GM23338 (cell line): ENCODE data around the gene ANKRD55. TPM values are rescaled to one million over a fixed set of nuclear protein-coding genes. Genes with fewer than 3 reads are reported as not detected.
"Not testable (repeated sequence)": the region's sequence is repeated elsewhere in the genome, so short reads cannot be mapped to it uniquely, and the experiment has no call there.

Source experiments
- ATAC-seq: fragments of 200-7000 bp; cut with Tn5 transposase; 3 replicates; pipeline ENCODE4 v1.9.1; 2020
- DNase-seq: peaks from one replicate; pipeline ENCODE4 v3.0.0-alpha.2; 2015; ENCODE audit warnings: low spot score
- H2AFZ ChIP-seq: fragments of 200-600 bp; sonication (generic); 2 replicates; pipeline ENCODE4 v1.8.0; 2016; ENCODE audit warnings: antibody characterized with exemption, mild to moderate bottlenecking, moderate library complexity
- H3F3A ChIP-seq: fragments of 200-600 bp; sonication (generic); replicated peaks from 2 replicates; pipeline ENCODE4 v1.8.0; 2017; ENCODE audit warnings: antibody characterized with exemption, mixed run types, low read depth
- H3K27ac ChIP-seq: fragments of 200-600 bp; sonication (generic); 2 replicates; pipeline ENCODE4 v1.6.1; 2016; ENCODE audit warnings: low read depth
- H3K27me3 ChIP-seq: fragments of 200-600 bp; sonication (generic); 2 replicates; pipeline ENCODE4 v1.8.0; 2016; ENCODE audit warnings: mild to moderate bottlenecking, mixed run types, moderate library complexity; ENCODE audit not compliant: insufficient read depth
- H3K36me3 ChIP-seq: fragments of 200-600 bp; sonication (generic); 2 replicates; pipeline ENCODE4 v1.8.0; 2016; ENCODE audit warnings: mild to moderate bottlenecking; ENCODE audit not compliant: insufficient read depth
- H3K4me1 ChIP-seq: fragments of 200-600 bp; sonication (generic); 2 replicates; pipeline ENCODE4 v1.8.0; 2016; ENCODE audit warnings: mild to moderate bottlenecking, moderate library complexity; ENCODE audit not compliant: insufficient read depth
- H3K4me2 ChIP-seq: fragments of 200-600 bp; sonication (generic); 2 replicates; pipeline ENCODE4 v1.7.1; 2017; ENCODE audit warnings: mixed run types
- H3K4me3 ChIP-seq: fragments of 200-600 bp; sonication (generic); 2 replicates; pipeline ENCODE4 v1.6.1; 2016; ENCODE audit warnings: mixed run types
- H3K79me2 ChIP-seq: fragments of 200-600 bp; sonication (generic); replicated peaks from 2 replicates; pipeline ENCODE4 v1.8.0; 2017; ENCODE audit warnings: mild to moderate bottlenecking; ENCODE audit not compliant: insufficient read depth
- H3K9me2 ChIP-seq: fragments of 200-600 bp; sonication (generic); 2 replicates; pipeline ENCODE4 v1.8.0; 2017; ENCODE audit not compliant: insufficient read depth
- H4K20me1 ChIP-seq: fragments of 200-600 bp; sonication (generic); replicated peaks from 2 replicates; pipeline ENCODE4 v1.8.0; 2017; ENCODE audit warnings: mild to moderate bottlenecking; ENCODE audit not compliant: insufficient read depth
- H3K27ac Mint-ChIP-seq: 2 replicates; pipeline ENCODE4 v1.8.0; 2020; ENCODE audit warnings: inconsistent platforms, mild to moderate bottlenecking, moderate library complexity, mixed read lengths
- H3K27me3 Mint-ChIP-seq: 3 replicates; pipeline ENCODE4 v1.8.0; 2022; ENCODE audit warnings: low read depth, mild to moderate bottlenecking, moderate library complexity, mixed read lengths, inconsistent platforms; ENCODE audit not compliant: insufficient read depth, poor library complexity
- H3K36me3 Mint-ChIP-seq: 3 replicates; pipeline ENCODE4 v1.8.0; 2021; ENCODE audit warnings: low read depth, mild to moderate bottlenecking, inconsistent platforms, moderate library complexity, mixed read lengths
- H3K4me1 Mint-ChIP-seq: 3 replicates; pipeline ENCODE4 v1.8.0; 2020; ENCODE audit warnings: mild to moderate bottlenecking, inconsistent platforms, mixed read lengths
- H3K4me3 Mint-ChIP-seq: 3 replicates; pipeline ENCODE4 v1.8.0; 2021; ENCODE audit warnings: moderate library complexity, mild to moderate bottlenecking, inconsistent platforms, mixed read lengths
- H3K9me3 Mint-ChIP-seq: 3 replicates; pipeline ENCODE4 v1.8.0; 2020; ENCODE audit warnings: moderate library complexity, mild to moderate bottlenecking, inconsistent platforms, mixed read lengths
- EZH2 ChIP-seq: fragments of 200-600 bp; sonication (generic); IDR thresholded peaks from one replicate; pipeline ENCODE4 v1.8.0; 2017; ENCODE audit warnings: antibody characterized with exemption, mild to moderate bottlenecking, low read depth; ENCODE audit not compliant: unreplicated experiment
- EZH2phosphoT487 ChIP-seq: fragments of 200-600 bp; sonication (generic); IDR thresholded peaks from one replicate; pipeline ENCODE4 v1.8.1; 2018; ENCODE audit warnings: antibody characterized with exemption; ENCODE audit not compliant: unreplicated experiment
- JUNB ChIP-seq: IDR thresholded peaks from one replicate; pipeline ENCODE4 v1.6.1; 2016; ENCODE audit warnings: antibody characterized with exemption; ENCODE audit not compliant: unreplicated experiment
- POLR2AphosphoS5 ChIP-seq: IDR thresholded peaks from 2 replicates; pipeline ENCODE4 v1.6.1; 2016; ENCODE audit warnings: antibody characterized with exemption, low read depth
- STAT1 ChIP-seq: IDR thresholded peaks from one replicate; pipeline ENCODE4 v1.6.1; 2016; ENCODE audit warnings: antibody characterized with exemption; ENCODE audit not compliant: unreplicated experiment
- ZNF114 ChIP-seq: fragments of 250-450 bp; sonication (Bioruptor Pico); IDR thresholded peaks from 2 replicates; pipeline ENCODE4 v1.5.0; 2020; ENCODE audit warnings: mild to moderate bottlenecking, moderate library complexity
- polyA plus RNA-seq: library from polyadenylated mRNA; unstranded; fragments of >200 nt; fragmentation: Nextera tagmentation; extraction: Ambion mirVana; gene quantifications from 2 replicates; pipeline ENCODE4 v1.2.1, GENCODE V29; 2016
- total RNA-seq: library from RNA; depleted of rRNA; stranded (reverse); fragments of >200 nt; shearing (Covaris generic); gene quantifications from 2 replicates; pipeline ENCODE4 v1.2.3, GENCODE V29; 2014
- TF ChIP-seq, protein P1 (sequence below), 2 experiments: fragments of 200-600 bp in 1 of 2; sonication (generic) in 1 of 2; conservative IDR thresholded peaks; 2 replicates each; pipeline versions ENCODE4 v1.5.1 to v1.6.1; 2016 to 2017; ENCODE audit warnings: antibody characterized with exemption in 2 of 2, low read depth in 2 of 2, mild to moderate bottlenecking in 2 of 2, moderate library complexity in 1 of 2
- TF ChIP-seq, protein P2 (sequence below): IDR thresholded peaks from 2 replicates; pipeline ENCODE4 v1.6.1; 2016; ENCODE audit warnings: antibody characterized with exemption
- TF ChIP-seq, protein P3 (sequence below): IDR thresholded peaks from one replicate; pipeline ENCODE4 v1.6.1; 2018; ENCODE audit warnings: antibody characterized with exemption; ENCODE audit not compliant: unreplicated experiment

ANKRD55 gene
- total and polyA plus RNA-seq, 2 experiments from 2014 or later, result not detected

DNA sequence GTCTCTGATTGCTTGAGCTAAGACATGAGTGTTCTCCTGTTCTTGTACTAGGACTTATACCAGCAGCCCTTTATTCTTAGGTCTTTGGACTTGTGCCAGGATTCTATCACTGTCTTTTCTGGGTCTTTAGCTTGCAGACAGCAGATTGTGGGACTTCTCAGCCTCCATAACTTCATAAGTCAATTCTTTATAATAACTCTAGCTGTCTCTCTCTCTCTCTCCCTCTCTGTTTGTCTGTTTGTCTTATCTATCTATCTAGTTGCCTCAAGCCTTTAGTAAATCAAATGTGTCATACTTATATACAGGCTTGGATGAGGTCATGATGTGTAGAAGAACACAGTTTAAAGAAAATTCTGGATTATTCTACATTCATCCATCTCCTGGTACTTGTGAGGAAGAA lies 11.5 kb upstream of the ANKRD55 start:
- peaks cover 30% of the 10 kb centered on the region for H3K9me3 Mint-ChIP-seq
- Histone ChIP-seq H2AFZ (no peak overlapping the region), H3K4me2 (no peak overlapping the region), H3K27ac (no peak overlapping the region), H3F3A (no peaks in the 10 kb centered on the region), H3K4me1 (no peaks in the 10 kb centered on the region), H3K9me2 (peaks cover 13% of the 10 kb centered on the region), H3K4me3 (no peak overlapping the region), H3K79me2 (no peaks in the 10 kb centered on the region), H3K27me3 (no peaks in the 10 kb centered on the region), H4K20me1 (no peaks in the 10 kb centered on the region), H3K36me3 (no peaks in the 10 kb centered on the region)
- H3K27me3 Mint-ChIP-seq, result no peaks in the 10 kb centered on the region
- TF ChIP-seq, protein P1, sequence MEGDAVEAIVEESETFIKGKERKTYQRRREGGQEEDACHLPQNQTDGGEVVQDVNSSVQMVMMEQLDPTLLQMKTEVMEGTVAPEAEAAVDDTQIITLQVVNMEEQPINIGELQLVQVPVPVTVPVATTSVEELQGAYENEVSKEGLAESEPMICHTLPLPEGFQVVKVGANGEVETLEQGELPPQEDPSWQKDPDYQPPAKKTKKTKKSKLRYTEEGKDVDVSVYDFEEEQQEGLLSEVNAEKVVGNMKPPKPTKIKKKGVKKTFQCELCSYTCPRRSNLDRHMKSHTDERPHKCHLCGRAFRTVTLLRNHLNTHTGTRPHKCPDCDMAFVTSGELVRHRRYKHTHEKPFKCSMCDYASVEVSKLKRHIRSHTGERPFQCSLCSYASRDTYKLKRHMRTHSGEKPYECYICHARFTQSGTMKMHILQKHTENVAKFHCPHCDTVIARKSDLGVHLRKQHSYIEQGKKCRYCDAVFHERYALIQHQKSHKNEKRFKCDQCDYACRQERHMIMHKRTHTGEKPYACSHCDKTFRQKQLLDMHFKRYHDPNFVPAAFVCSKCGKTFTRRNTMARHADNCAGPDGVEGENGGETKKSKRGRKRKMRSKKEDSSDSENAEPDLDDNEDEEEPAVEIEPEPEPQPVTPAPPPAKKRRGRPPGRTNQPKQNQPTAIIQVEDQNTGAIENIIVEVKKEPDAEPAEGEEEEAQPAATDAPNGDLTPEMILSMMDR (conservative IDR thresholded peaks at IDR 0.05; ENCODE audit: low read depth in 2 of 2), result no peak
- TF ChIP-seq JUNB (no peak), POLR2AphosphoS5 (no peak), STAT1 (no peak), ZNF114 (no peak), EZH2phosphoT487 (no peak), EZH2 (no peak)
- TF ChIP-seq, protein P2, sequence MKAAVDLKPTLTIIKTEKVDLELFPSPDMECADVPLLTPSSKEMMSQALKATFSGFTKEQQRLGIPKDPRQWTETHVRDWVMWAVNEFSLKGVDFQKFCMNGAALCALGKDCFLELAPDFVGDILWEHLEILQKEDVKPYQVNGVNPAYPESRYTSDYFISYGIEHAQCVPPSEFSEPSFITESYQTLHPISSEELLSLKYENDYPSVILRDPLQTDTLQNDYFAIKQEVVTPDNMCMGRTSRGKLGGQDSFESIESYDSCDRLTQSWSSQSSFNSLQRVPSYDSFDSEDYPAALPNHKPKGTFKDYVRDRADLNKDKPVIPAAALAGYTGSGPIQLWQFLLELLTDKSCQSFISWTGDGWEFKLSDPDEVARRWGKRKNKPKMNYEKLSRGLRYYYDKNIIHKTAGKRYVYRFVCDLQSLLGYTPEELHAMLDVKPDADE, result no peak
- TF ChIP-seq, protein P3, sequence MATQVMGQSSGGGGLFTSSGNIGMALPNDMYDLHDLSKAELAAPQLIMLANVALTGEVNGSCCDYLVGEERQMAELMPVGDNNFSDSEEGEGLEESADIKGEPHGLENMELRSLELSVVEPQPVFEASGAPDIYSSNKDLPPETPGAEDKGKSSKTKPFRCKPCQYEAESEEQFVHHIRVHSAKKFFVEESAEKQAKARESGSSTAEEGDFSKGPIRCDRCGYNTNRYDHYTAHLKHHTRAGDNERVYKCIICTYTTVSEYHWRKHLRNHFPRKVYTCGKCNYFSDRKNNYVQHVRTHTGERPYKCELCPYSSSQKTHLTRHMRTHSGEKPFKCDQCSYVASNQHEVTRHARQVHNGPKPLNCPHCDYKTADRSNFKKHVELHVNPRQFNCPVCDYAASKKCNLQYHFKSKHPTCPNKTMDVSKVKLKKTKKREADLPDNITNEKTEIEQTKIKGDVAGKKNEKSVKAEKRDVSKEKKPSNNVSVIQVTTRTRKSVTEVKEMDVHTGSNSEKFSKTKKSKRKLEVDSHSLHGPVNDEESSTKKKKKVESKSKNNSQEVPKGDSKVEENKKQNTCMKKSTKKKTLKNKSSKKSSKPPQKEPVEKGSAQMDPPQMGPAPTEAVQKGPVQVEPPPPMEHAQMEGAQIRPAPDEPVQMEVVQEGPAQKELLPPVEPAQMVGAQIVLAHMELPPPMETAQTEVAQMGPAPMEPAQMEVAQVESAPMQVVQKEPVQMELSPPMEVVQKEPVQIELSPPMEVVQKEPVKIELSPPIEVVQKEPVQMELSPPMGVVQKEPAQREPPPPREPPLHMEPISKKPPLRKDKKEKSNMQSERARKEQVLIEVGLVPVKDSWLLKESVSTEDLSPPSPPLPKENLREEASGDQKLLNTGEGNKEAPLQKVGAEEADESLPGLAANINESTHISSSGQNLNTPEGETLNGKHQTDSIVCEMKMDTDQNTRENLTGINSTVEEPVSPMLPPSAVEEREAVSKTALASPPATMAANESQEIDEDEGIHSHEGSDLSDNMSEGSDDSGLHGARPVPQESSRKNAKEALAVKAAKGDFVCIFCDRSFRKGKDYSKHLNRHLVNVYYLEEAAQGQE, result no peak
- H3K27ac Mint-ChIP-seq, result no peak overlapping the region
- no peak for ATAC-seq
- no peaks in the 10 kb centered on the region for H3K4me1 Mint-ChIP-seq
- H3K4me3 Mint-ChIP-seq, result no peak overlapping the region
- H3K36me3 Mint-ChIP-seq, result peaks cover 10% of the 10 kb centered on the region; the same call in 2 of the 3 replicates
- no peak for DNase-seq

DNA sequence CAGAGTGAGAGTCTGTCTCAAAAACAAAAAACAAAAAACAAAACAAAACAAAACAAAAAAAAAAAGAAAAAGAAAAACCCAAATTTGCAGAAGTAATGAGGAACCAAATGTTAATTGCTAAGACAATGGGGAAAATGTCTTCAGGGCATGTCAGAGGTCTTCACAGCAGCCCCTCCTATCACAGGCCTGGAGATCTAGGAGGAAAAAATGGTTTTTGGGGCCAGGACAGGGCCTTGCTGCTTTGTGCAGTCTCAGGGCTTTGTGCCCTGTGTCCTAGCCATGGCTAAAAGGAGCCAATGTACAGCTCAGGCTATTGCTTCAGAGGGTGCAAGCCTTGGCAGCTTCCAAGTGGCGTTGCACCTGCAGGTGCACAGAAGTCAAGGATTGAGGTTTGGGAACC lies 9.1 kb upstream of the ANKRD55 start:
- peaks cover 21% of the 10 kb centered on the region for H3K9me3 Mint-ChIP-seq
- not testable (repeated sequence) for H3K9me2 ChIP-seq, H3K27ac ChIP-seq, H3K4me2 ChIP-seq, H3K4me1 Mint-ChIP-seq, H3F3A ChIP-seq, ATAC-seq, H3K4me3 ChIP-seq, H3K27me3 Mint-ChIP-seq, H3K27me3 ChIP-seq, H3K4me3 Mint-ChIP-seq, H3K4me1 ChIP-seq, H3K79me2 ChIP-seq, H2AFZ ChIP-seq, H3K27ac Mint-ChIP-seq, DNase-seq, H4K20me1 ChIP-seq, H3K36me3 ChIP-seq
- peaks cover 10% of the 10 kb centered on the region; the same call in 2 of the 3 replicates for H3K36me3 Mint-ChIP-seq
